Measurements from ENCODE around the gene THOP1. TPM values are rescaled to one million over a fixed set of nuclear protein-coding genes. Genes with fewer than 3 reads are reported as not detected.

THOP1 gene
- total and polyA plus RNA-seq, 10 of the 15 experiments (the other 5 are each of a cell fraction or from before 2014, with no cell fraction given) = 1.9 to 270 (median 169) TPM

DNA sequence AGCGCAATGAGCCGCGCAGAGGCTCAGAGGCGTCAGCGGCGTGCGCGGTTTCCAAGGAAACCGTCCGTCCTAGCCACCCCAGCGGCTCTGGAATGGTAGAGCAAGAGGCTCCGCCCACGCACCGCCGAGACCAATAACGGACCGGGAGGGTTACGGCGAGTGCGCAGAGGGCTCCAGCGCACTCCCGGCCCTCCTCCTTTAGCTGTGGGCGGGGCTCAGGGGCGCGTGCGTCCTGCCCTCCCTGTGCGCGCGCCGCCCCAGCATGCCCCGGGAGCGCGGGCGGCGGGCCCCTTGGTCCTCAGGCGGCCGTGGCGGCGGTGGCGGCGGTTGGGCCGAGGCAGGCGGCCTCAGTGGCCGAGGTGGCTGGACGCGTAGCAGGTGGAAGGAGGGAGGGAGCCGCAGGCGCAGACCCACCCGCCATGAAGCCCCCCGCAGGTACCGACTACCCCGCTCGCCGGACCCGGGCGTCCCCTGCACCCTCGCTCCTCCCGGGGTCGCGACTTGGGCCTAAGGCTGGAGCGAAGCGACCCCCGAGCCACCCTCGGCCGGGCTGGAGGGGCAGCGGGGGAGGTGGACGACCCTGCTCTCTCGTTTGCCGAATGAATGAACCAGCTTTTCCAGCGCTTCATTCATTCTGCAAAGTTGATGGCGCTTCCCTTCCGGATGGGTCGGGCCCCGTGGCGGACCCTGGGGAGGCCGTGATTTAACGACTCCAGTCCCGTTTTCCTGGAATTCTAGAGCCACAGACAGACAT is at the start of gene THOP1 (continued):
- no peak for TF ChIP-seq BCL3 (IDR thresholded peaks at IDR 0.05; ENCODE audit: borderline replicate concordance, insufficient read depth, low read depth, low read length, poor library complexity, severe bottlenecking)
- TF ChIP-seq IKZF1 (conservative IDR thresholded peaks at IDR 0.05) = peak; percentile 97
- 0 out of 2 replicates have a peak, but pooled peaks have one; percentile 74 for TF ChIP-seq ZNF207 (IDR thresholded peaks at IDR 0.05; ENCODE audit: borderline replicate concordance)
- TF ChIP-seq IRF3 (IDR thresholded peaks at IDR 0.05) = no peak; the same call in 1 of the 2 replicates
- TF ChIP-seq NFXL1 (IDR thresholded peaks at IDR 0.05; ENCODE audit: borderline replicate concordance) = no peak
- TF ChIP-seq TBL1XR1 (IDR thresholded peaks at IDR 0.05; ENCODE audit: low read depth, low read length) = no peak
- peak; percentile 87 for TF ChIP-seq TAF1 (IDR thresholded peaks at IDR 0.05; ENCODE audit: borderline replicate concordance, low read depth, low read length)
- no peak for TF ChIP-seq SUZ12 (IDR thresholded peaks at IDR 0.05; ENCODE audit: unreplicated experiment)
- TF ChIP-seq WRNIP1 (IDR thresholded peaks at IDR 0.05; ENCODE audit: borderline replicate concordance, low read depth, low read length) = no peak
- peak; percentile 51; the same call in 1 of the 2 replicates for TF ChIP-seq NFYB (IDR thresholded peaks at IDR 0.05; ENCODE audit: insufficient read depth, low read depth, low read length)
- TF ChIP-seq, protein P1, sequence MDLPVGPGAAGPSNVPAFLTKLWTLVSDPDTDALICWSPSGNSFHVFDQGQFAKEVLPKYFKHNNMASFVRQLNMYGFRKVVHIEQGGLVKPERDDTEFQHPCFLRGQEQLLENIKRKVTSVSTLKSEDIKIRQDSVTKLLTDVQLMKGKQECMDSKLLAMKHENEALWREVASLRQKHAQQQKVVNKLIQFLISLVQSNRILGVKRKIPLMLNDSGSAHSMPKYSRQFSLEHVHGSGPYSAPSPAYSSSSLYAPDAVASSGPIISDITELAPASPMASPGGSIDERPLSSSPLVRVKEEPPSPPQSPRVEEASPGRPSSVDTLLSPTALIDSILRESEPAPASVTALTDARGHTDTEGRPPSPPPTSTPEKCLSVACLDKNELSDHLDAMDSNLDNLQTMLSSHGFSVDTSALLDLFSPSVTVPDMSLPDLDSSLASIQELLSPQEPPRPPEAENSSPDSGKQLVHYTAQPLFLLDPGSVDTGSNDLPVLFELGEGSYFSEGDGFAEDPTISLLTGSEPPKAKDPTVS (IDR thresholded peaks at IDR 0.05; ENCODE audit: low read depth, low read length) = no peak
- peak; percentile 92 for TF ChIP-seq GATAD2B (conservative IDR thresholded peaks at IDR 0.05; ENCODE audit: low read depth)
- peak; percentile 84 for TF ChIP-seq RB1 (IDR thresholded peaks at IDR 0.05; ENCODE audit: borderline replicate concordance)
- TF ChIP-seq GABPA (IDR thresholded peaks at IDR 0.05; ENCODE audit: low read depth) = no peak
- peak; percentile 43; the same call in 1 of the 2 replicates for TF ChIP-seq TCF12 (IDR thresholded peaks at IDR 0.05; ENCODE audit: low read depth, low read length)
- no peak for TF ChIP-seq IKZF2 (IDR thresholded peaks at IDR 0.05)
- TF ChIP-seq NR2F1 (conservative IDR thresholded peaks at IDR 0.05) = peak; percentile 73
- TF ChIP-seq, protein P2, sequence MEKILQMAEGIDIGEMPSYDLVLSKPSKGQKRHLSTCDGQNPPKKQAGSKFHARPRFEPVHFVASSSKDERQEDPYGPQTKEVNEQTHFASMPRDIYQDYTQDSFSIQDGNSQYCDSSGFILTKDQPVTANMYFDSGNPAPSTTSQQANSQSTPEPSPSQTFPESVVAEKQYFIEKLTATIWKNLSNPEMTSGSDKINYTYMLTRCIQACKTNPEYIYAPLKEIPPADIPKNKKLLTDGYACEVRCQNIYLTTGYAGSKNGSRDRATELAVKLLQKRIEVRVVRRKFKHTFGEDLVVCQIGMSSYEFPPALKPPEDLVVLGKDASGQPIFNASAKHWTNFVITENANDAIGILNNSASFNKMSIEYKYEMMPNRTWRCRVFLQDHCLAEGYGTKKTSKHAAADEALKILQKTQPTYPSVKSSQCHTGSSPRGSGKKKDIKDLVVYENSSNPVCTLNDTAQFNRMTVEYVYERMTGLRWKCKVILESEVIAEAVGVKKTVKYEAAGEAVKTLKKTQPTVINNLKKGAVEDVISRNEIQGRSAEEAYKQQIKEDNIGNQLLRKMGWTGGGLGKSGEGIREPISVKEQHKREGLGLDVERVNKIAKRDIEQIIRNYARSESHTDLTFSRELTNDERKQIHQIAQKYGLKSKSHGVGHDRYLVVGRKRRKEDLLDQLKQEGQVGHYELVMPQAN (conservative IDR thresholded peaks at IDR 0.05) = peak; percentile 88
- TF ChIP-seq SIN3A (IDR thresholded peaks at IDR 0.05; ENCODE audit: low read depth, low read length) = peak; percentile 16; the same call in 1 of the 2 replicates
- TF ChIP-seq ZNF24 (IDR thresholded peaks at IDR 0.05) = 0 out of 2 replicates have a peak, but pooled peaks have one; percentile 74
- TF ChIP-seq SP1 (IDR thresholded peaks at IDR 0.05; ENCODE audit: low read depth, low read length) = peak; percentile 71
- no peak for TF ChIP-seq PML (IDR thresholded peaks at IDR 0.05; ENCODE audit: low read length)
- TF ChIP-seq BACH1 (IDR thresholded peaks at IDR 0.05; ENCODE audit: borderline replicate concordance) = peak; percentile 80
- TF ChIP-seq PKNOX1 (IDR thresholded peaks at IDR 0.05) = peak; percentile 85

Data from GM12878 (cell line).